ENCODE data around the gene HACD3.

HACD3 gene

DNA sequence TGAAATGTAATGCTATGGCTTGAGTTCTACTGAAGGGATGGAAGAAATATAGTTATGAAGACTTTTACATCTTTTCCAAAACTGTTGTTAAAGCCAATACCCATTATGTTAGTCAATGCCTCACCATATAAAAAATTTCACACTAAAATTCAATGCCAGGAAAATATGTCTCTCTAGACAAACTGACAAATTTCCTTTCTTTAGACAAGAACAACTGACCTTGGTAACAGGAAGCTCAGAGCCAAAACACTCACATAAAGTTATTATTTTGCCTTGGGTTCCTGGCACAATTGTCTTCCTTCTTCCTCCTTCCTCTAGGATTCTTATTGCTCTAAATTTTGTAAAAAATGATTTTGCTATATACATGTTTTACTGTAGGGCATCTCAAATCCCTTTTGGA is 54.0 kb downstream of the HACD3 start:
- in situ Hi-C loops (cut with HindIII; ENCODE audit: low sequenced_read_pairs) = no loop called here
- no peak overlapping the region for H3K4me3 ChIP-seq (ENCODE audit: low read depth, low read length)
- DNase-seq (ENCODE audit: low read depth) = no peak
- TF ChIP-seq, protein P1, sequence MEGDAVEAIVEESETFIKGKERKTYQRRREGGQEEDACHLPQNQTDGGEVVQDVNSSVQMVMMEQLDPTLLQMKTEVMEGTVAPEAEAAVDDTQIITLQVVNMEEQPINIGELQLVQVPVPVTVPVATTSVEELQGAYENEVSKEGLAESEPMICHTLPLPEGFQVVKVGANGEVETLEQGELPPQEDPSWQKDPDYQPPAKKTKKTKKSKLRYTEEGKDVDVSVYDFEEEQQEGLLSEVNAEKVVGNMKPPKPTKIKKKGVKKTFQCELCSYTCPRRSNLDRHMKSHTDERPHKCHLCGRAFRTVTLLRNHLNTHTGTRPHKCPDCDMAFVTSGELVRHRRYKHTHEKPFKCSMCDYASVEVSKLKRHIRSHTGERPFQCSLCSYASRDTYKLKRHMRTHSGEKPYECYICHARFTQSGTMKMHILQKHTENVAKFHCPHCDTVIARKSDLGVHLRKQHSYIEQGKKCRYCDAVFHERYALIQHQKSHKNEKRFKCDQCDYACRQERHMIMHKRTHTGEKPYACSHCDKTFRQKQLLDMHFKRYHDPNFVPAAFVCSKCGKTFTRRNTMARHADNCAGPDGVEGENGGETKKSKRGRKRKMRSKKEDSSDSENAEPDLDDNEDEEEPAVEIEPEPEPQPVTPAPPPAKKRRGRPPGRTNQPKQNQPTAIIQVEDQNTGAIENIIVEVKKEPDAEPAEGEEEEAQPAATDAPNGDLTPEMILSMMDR (IDR thresholded peaks at IDR 0.05; ENCODE audit: low read depth, low read length, missing control alignments) = no peak

DNA sequence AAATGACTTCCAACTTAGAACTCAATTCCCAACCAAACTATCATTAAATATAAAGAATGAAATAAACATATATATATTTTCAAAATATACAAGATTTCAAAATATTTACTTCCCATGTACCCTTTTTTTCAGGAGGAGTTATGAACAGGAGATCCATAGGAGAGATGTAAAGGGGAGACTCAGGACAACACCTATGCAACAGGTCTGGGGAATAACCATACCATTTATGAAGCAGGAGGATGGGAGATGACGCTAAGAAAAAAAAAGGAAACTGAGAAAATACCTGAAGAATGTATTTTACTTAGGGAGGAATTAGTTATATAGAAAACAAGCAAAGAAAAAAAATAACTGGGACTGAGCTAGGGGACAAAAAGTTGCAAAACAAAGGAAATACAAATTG is 56.8 kb downstream of the HACD3 start:
- no peak for DNase-seq (ENCODE audit: low read depth)
- in situ Hi-C loops (cut with HindIII; ENCODE audit: low sequenced_read_pairs) = no loop called here
- TF ChIP-seq, protein P1 (IDR thresholded peaks at IDR 0.05; ENCODE audit: low read depth, low read length, missing control alignments) = no peak
- no peak overlapping the region for H3K4me3 ChIP-seq (ENCODE audit: low read depth, low read length)

DNA sequence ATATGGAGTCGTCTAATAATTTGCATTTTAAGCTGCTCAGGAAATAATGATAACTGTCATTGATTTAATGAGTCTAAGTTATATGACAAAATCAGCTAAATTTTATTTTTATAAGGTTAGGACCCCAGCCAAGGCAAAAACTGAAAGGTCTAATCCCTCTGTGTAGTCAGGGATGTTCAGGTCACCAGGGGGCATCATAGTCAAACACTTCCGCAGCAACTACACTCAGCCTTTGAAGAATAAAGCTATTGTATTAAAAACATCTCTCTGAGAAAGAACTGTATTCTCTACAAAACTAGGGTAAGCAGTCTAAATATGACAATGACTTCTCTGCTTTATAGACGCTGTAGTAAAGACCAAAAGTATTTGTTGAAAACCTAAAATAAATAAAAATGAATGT is 65.7 kb downstream of the HACD3 start:
- H3K4me3 ChIP-seq (ENCODE audit: low read depth, low read length) = no peak overlapping the region
- DNase-seq (ENCODE audit: low read depth) = no peak
- in situ Hi-C loops (cut with HindIII; ENCODE audit: low sequenced_read_pairs) = no loop called here
- TF ChIP-seq, protein P1 (IDR thresholded peaks at IDR 0.05; ENCODE audit: low read depth, low read length, missing control alignments) = peak; percentile 41

DNA sequence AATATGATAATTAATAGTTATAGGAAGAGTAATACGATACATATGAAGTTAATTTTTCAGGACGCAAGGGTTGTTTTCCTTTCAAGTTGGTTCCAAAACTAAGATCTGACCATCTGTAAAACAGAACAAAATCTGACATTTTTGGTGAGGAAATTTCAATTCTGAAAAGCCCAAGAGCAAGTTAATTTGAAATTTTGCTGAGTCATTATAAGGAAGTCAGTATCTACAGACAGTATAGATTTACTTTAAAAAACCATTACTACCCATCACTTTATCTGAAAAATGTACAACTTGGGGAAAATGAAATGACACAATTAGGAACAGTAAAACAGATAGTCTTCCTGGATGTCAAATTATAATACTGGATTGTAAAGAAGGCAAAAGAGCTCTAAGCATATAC is 68.2 kb downstream of the HACD3 start:
- in situ Hi-C loops (cut with HindIII; ENCODE audit: low sequenced_read_pairs) = no loop called here
- TF ChIP-seq, protein P1 (IDR thresholded peaks at IDR 0.05; ENCODE audit: low read depth, low read length, missing control alignments) = no peak
- DNase-seq (ENCODE audit: low read depth) = no peak
- no peak overlapping the region for H3K4me3 ChIP-seq (ENCODE audit: low read depth, low read length)

DNA sequence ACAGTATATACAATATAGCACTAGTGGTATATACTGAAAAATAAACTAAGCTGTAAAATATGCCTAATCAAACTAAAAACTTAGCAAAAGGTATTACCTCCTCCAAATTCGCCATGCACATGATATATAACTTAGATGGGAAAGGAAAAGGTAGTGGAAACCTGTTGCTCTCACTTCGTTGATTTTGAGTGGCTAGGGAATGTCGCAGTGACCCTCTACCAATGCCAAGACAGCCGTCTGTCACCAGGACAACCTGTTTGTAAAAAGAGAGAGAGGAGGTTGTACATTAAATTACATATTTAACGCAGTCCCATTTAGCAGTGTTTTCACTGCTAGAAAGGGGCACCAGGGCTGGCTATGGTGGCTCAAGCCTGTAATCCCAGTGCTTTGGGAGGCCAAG is 69.4 kb downstream of the HACD3 start:
- in situ Hi-C loops (cut with HindIII; ENCODE audit: low sequenced_read_pairs) = no loop called here
- DNase-seq (ENCODE audit: low read depth) = no peak
- TF ChIP-seq, protein P1 (IDR thresholded peaks at IDR 0.05; ENCODE audit: low read depth, low read length, missing control alignments) = no peak
- H3K4me3 ChIP-seq (ENCODE audit: low read depth, low read length) = no peak overlapping the region

DNA sequence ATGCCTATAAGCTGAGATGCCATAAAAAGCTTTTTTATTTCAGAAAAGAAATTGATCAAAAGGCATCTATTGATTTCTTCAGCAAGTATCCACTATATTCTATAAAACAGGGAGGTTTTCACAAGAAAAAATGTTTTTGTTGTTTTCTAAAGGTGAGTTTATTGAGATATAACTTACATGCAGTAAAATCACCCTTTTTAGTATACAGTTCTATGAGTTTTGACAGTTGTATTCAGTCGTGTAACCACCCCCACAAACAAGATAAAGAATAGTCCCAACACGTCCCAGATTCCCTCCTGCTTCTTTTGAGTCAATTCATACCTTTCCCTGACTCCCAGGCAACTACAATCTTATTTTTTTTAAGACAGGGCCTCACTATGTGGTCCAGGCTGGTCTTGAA is 72.9 kb downstream of the HACD3 start:
- DNase-seq (ENCODE audit: low read depth) = no peak
- TF ChIP-seq, protein P1 (IDR thresholded peaks at IDR 0.05; ENCODE audit: low read depth, low read length, missing control alignments) = no peak
- H3K4me3 ChIP-seq (ENCODE audit: low read depth, low read length) = no peak overlapping the region
- in situ Hi-C loops (cut with HindIII; ENCODE audit: low sequenced_read_pairs) = no loop called here

DNA sequence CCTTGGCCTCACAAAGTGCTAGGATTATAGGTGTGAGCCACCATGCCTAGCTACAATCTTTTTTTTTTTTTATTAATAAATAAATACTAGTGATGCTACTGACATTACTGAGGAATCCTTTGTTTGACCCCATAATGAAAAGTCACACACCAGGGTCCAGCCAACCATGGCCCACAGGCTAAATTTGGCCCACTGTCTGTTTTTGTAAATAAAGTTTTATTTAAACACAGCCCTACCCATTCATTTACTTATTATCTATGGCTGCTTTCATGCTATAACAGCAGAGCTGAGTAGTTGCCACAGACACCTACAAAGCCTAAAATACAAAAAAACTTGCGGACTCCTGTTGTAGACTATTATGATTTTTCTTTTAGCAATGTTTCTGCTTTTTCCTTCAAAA is 73.3 kb downstream of the HACD3 start:
- no peak overlapping the region for H3K4me3 ChIP-seq (ENCODE audit: low read depth, low read length)
- in situ Hi-C loops (cut with HindIII; ENCODE audit: low sequenced_read_pairs) = no loop called here
- TF ChIP-seq, protein P1 (IDR thresholded peaks at IDR 0.05; ENCODE audit: low read depth, low read length, missing control alignments) = no peak
- DNase-seq (ENCODE audit: low read depth) = no peak

Measured in astrocyte of the cerebellum (primary cell).